GM19023 (cell line): ENCODE results near the gene COL5A2.

ENCODE experiments used
- ATAC-seq: cut with Tn5 transposase; IDR thresholded peaks from one replicate; pipeline ENCODE4 v1.9.1; 2021; ENCODE audit warnings: mild to moderate bottlenecking, moderate library complexity; ENCODE audit not compliant: unreplicated experiment

Gene COL5A2

DNA sequence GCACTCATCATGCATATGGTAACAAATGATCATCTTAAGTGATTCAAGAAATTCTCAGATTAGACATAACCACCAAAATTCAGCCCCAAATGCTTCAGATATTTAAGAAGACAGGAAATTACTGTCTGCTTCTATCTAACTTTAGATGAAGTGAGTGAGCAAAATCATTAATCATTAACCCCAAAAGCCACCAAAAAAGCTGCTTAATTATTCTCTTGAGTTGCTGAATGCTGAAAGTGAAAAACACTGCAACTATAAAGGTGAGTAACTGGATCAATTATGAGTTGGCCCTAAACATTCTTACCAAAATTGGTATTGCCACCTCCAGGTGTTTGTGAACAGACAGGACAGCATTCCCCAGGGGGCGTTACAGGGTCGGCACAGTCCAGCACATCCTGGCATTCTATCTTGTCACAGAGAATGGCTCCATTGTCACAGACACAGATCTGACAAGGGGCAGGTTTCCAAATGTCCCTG, 69.6 kb downstream of the COL5A2 start:
- peak; percentile 88 for ATAC-seq

DNA sequence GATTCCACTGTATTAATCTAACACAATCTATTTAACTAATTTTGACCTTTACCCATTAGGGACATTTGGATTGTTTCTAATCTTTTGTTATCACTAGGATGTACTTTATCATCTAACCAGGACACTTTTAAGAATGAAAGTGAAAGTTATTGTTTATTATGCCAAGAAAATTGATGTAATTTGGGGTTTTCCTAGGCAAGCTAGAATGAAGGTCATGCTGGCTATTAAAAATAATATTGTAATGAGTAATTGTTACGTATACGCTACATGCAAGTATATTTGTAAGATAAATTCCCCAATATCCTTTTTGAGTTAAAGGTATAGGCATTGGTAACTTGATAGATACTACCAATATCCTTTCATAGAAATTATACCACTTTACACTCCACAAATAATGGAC, 74.6 kb downstream of the COL5A2 start:
- ATAC-seq = no peak

DNA sequence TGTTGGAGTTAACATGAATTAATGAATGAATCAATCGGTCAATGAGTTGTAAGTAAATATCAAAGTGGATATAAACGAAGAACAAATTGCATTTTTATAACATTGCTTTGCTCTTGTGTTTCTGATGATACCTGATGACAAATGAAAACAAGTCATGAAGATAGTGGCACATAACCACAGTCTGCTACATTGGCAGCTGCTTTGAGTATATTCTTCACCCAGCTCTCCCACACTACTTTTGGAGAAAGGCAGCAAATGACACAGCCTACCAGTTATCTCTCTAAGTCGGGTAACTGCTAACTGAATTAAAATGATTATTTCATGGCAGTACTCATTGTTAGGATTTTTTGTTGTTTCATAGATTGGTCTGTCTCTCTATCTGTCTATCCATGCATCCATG, 76.8 kb downstream of the COL5A2 start:
- no peak for ATAC-seq

DNA sequence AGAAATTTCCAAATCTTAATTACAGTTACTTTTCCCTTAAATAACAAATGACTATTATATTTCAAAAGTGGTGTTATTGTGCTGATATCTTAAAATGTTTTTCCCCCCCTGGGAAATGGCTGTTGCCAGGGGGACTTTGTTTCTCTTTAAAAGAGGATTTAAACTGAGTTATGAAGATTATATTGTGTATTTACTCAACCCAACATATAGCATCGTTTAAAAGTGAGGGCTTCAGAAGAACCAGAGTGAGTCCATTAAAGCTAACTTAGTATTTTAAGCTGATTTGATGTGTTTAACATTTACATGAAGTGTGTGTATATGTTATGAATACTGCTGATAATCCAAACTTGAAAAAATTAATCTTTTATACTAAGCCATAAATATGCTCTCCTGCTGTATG, 81.6 kb downstream of the COL5A2 start:
- no peak for ATAC-seq

DNA sequence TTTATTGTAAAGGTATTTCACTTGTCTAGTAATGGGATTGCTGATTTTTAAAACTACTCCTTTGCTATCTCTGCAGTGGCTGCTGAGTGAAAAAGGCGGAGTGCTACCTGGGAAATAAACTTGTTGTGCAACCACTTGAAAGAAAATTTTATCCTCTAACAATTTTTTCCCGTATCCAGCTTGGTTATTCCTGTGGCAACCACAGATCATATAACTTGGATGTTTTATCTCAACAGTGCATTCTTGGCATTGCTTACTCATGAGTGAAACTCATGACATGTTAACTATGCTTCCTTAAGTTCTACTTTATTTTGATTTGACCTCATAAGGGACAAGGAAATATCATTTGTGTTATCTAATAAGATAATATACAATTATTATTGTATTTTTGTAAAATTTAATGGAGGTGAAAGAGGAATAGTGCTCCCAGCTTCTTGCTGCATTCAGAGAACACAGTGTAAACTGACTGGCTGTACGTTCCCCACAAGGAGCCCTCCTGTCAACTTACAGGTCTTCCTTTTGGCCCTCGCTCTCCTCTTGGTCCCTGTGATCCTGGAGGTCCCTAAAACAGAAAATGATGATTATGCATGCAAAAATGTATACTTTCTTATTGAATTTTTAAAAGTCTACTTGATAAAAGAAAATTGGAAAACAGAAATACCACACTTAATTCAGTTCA, 82.7 kb downstream of the COL5A2 start:
- ATAC-seq = no peak

DNA sequence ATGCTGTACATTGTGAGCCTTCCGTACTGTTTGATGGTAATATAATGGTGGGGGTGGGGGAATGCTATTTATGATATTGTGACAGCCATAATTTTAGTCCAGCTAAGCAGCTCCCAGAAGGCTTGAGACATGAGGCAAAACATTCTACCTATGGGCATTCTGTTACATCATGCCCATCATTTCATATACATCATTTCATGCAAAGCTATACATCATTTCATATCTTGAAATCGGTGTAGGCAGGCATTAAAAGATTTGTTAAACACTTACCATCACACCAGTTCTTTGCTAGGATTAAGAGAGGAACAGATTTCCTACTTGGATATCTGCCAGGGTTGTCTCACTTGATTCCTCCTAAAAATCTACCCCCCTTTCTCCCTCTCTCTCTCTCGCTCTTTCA, 84.5 kb downstream of the COL5A2 start:
- ATAC-seq = no peak

DNA sequence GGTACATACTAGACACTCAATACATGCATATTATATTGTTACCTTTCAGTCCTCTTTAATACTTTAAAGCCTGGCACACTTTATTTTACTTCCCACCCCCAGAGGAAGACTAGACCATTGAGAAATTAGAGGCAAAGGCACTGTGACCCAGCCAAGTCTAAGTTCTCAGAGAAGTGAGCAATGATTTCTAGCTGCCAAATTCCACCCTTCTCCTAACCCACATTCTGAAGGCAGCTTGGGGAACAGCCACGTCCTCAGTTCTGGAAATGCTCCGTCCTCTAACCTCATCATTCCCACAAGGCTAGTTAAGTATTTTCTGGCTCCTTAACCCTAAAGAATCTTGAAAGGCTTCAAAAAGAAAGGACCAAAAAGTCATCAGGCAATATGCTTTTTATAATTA, 86.6 kb downstream of the COL5A2 start:
- ATAC-seq = no peak

DNA sequence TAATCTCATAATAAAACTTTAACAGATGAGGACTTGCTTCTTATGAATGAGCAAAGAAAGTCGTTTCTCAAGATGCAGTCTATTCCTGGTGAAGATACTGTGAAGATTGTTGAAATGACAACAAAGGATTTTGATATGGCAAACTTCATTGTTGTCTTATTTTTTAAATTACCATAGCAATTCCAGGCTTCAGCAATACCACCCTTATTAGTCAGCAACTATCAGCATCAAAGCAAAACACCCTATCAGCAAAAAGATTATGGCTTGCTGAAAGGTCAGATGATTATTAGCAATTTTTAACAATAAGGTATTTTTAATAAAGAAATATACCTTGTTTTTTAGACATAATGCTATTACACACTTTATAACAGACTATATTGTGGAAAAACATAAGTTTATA, 88.3 kb downstream of the COL5A2 start:
- no peak for ATAC-seq

DNA sequence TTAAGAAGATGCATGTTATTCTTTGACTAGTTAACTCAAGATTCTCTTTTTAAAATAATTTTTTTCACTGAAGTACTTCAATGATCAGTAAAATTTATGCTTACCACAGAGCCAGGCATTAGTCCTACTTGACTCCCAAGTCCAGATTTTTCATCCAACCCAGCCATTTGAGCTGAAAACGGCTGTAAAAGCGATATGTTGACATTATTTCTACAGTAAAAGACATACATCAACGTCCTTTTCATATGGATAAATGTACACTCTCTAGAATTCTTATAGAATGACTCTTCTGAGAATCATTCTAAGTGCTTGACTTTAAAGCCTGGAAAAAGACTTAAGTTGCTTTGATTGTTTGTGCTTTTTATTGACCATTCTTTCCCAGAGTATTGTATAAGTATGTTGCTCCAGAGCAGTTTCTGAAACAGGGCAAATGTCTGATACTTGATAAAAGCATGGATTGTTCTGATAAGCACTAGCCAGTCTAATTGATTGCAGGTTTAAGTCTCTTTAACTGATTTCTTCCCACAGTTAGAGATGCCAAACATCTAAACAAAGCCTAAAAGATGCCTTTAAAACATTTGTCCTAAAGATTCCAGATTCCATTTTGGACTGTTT, 90.9 kb downstream of the COL5A2 start:
- ATAC-seq = no peak

DNA sequence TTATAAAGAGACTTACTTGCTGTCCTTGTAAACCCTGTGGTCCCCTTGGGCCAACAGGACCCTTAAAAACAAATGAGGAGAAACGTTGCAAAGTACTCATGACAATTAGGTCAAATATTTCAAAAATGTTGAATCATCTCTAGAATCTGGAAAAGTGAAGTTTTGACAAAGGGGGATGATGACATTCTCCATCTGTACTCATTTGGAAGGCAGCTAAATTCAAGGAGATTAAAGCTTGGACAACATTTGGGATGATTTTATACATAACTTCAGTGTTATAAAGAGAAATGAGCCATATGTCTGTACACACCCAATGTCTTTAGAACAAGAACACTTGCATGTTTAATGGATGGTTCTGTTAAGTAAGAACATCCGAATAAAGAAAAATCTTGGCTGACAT, 92.9 kb downstream of the COL5A2 start:
- ATAC-seq = no peak

DNA sequence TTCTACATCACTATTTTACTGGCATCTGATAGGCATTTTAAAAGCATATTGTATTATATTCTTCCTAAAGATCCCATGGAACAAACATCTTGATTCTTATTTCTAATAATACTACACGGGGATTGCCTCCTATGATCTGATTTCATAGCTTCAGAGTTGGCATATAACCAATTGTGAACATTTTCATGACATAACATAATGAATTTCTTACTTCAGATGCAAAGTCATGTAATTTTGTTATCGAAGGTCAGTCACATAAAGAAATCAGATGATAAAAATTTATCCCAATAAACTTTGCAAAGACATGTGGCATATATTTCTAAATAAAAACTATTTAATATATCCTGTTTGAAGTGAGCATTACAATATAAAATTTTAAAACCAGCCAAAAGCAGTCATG, 93.3 kb downstream of the COL5A2 start:
- no peak for ATAC-seq

DNA sequence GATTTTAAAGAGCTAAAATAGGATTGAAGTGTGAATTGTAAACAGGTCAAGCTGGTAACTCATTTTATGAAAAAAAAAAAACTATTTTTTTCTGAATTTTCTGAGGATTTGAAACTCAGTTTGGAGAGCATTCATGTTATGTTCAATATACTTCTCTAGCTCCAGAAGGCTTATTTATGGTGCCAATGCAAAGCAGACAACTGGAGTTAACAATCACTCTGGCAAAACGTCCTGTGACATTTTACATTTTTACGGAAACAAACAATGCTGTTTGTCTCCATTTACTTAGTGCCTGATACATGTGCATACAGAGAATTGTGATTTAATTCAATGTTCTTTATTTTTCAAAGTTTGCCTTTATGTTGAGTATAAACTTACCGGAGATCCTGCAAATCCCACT, 96.0 kb downstream of the COL5A2 start:
- no peak for ATAC-seq

DNA sequence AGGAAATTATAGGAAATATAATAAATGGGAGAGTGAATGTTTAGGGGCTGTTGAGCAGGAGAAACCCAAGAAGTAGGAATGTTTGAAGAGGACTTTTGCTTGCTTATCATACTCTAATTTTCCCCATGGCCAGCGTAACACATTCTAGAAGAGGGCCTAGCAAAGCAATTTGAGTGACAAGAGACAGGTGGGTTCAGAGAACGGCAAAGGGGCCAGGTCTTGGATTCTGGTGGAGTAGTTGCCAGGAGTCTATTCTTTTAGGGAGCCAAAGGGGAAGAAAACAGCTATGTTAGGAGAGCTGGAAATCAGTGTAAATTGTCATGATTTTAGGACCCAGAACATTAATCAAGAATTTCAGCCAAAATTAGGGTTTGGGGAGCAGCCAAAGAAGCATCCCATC, 96.5 kb downstream of the COL5A2 start:
- no peak for ATAC-seq

DNA sequence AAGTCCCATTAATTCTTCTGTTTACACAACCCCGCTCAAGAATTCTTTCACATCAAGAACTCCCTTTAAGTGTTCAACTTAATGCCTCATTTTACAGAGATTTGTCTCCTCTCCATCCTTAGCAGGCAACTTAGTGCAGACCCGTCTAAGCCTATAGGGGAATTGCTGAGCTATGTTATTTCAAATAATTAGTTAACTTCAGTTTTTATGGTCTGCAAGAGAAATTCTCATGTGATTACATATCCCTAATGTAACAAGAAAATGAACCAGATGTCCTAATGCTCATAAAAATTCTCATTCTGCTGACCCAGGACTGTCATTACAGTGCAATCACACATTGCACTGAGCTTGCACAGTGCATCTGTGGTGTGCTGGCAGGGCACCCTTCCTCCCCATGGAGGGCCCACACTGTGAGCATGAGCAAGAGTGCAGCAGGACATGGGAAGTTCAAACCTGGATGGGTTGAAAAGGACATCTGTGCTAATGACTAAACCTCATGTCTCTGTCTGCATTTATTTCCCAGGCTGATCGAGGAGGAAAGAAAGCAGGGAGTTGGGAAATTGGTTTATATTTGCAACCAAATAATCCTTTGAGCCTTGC, 97.1 kb downstream of the COL5A2 start:
- ATAC-seq = no peak

DNA sequence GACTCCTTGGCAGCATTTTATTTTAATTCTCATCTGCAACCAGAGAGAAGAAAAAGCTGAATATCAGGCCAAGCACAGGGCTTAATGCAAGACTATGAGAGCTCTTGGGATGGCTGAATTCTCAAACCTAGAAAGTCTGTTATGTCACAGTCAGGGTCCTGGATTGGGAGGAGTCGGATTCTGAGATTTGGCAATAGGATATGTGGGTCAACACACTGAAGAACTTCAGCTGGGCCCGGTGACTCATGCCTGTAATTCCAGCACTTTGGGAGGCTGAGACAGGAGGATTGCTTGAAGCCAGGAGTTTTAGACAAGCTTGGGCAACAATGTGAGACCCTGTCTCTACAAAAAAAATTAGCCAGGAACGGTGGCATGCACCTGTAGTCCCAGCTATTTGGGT, 103.0 kb downstream of the COL5A2 start:
- ATAC-seq = no peak

DNA sequence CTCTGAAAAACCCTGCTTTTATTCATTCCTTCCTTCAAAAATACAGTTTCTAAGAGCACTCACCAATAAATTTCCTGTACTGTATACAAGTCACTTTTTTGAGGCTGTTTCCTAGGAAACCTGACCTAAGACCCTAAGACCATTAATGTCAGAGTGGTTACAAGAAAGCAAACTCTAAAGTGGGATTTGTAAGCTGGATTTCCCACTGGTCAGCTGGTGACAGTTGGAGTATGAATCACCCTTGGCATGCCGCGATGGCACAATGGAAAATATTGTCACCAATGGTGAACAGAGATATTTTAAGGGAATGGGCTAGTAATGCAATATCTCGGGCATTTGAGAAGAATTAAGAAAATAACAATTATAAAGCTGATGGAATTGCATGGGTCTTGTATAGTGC, 103.4 kb downstream of the COL5A2 start:
- no peak for ATAC-seq

DNA sequence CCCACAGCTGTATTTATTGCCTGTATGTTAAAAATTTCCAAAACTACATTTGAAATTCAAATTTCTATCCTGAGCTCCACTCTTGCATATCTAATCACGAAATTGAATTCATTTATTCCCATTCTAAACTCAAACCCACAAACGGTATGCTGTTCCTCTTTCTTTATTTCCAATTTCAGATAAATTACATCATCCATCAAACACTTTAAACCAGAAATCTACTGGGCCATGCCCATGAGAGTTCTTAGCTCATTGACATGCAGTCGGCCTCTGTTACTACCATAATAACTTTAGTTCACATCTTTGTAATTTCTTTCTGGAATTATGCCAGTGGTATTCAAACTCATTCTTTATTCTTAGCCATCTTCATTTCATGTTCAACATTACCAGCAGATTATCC, 105.1 kb downstream of the COL5A2 start:
- ATAC-seq = no peak

DNA sequence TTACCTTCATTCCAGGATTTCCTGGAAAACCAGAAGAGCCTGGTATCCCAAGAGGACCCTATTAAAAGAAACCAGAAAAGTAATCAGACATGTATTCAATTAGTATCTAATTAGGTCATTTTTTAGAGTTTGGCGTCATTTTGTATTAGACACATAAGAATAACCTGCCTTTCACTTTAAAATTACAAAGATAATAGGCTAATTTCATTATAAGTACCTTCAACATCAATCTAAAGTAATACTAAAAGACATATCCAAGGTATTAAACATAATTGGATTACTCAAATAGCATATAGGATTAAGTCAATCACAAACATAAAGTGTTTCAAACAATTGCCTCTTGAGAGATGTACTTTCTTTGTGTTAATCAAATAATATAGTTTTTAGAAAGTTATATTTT, 107.5 kb downstream of the COL5A2 start:
- no peak for ATAC-seq

DNA sequence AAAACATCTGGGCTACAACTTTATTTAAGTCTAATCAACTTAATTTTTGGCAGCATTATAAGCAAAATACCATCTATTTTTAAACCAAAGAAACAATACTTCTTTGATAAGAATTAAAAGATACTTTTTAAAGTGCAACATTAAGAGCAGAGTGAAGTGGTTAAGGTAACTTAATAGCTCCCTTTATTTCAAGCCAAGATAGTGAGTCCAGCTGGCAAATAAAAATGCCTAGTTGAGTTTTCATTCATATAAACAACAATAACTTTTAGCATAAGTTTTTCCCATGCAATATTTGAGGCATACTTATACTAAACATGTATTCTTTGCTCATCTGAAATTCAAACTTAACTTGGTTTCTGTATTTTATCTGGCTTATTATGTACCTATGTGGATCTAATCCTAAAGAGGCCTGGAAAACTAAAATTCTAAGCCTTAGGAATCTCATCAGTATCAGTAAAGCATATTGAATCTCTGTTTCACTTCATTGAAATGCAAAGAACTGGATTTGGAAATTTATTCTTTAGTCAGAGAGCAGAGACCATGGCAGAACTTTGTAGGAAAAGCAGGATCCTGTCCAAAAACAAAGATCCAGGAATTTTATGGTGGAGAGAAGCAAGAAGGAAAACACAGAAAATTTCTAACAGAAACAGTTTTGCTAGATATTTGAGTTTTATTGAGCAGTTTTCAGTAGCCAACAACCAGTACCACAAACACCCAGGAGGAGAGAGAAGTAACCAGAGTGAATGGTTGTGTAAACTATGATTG, 109.5 kb downstream of the COL5A2 start:
- no peak for ATAC-seq

DNA sequence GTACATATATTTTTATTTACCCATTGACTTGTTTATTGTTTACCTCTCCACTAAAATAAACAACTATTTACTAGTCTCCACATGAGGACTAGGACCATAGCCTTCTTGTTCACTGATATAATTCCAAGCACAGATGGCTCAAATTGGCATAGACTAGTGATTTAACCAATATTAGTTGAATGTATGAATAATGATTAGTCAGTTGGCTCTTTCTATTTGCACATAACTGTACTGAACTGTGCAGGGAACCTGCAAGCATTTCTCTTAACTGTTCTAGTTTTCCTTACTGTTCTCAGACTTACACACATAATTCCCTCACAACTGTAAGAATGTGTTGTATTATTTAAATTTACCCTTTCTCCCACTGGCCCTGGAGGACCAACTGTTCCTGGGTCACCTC, 113.5 kb downstream of the COL5A2 start:
- no peak for ATAC-seq

DNA sequence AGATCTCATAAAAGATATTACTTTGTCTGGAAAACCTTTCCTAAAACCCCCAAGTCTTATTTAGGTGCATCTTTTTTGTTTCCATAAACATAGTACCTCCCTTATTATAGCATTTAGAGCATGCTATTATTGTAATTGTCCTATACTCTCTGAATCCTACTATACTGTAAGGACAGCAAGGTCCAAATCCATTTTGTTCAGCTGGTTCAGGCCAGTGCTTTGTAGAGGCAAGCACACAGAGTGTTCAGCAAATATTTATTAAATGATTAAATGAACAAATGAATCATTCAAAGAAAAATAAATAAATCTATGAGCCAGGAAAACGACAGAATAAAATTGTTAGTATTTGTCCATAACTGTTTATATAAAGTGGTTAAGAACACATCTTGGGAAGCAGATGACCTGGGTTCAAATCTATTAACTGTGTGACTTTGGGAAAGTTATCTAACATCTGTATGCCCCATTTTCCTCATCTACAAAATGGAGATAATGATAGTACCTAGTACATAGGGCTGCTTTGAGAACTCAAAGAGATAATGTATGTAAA, 119.4 kb downstream of the COL5A2 start:
- ATAC-seq = no peak

DNA sequence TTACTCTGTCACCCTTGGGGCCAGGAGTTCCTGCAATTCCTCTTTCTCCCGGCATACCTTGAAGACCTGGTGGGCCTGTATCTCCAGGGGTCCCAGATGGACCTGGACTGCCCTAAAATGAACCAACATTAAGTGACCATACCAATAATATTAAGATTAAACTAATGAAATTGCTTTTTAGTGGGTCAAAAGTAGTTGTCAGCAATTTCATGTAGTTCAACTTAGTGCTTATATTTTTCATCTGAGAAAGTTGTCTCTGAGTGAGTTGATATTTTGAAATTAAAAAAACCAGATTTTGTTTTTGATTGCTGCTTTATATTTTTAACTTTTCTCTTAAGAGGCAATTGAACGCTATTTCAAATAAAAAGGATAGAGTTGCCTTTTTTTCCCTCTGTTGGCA, 122.2 kb downstream of the COL5A2 start:
- no peak for ATAC-seq
